GM18873 (cell line): ENCODE data around the gene PDYN.

Source experiments
- ATAC-seq: cut with Tn5 transposase; IDR thresholded peaks from one replicate; pipeline ENCODE4 v1.9.1; 2021; ENCODE audit warnings: mild to moderate bottlenecking, moderate library complexity, moderate number of reproducible peaks; ENCODE audit not compliant: unreplicated experiment, low FRiP score

Gene PDYN

GRCh38 chr20:1995531-1996310 lies 1.9 kb upstream of the PDYN start:
- no peak for ATAC-seq

DNA sequence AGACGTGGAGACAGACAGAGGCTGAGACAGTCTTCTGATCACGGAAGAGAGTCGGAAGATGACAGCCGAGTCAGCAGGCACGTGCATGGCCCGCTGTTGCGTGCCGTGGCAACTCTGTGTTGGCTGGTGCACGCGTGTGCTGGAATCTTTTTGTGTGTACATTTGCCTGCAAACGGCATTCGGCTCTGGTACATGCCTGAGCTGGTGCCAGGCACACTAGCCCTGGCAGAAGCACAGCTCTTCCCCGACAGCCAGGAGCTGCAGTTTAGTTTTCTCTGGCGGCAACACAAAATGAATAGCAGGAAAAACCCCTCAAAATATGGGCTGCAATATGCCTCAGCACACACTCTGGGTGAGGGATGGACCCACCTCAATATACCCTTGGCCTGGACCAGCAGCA lies 769 bp upstream of the PDYN start:
- no peak for ATAC-seq

- ATAC-seq, result no peak
These were observed 1.3 kb downstream of the PDYN start for GRCh38 chr20:1992359-1993110.

DNA sequence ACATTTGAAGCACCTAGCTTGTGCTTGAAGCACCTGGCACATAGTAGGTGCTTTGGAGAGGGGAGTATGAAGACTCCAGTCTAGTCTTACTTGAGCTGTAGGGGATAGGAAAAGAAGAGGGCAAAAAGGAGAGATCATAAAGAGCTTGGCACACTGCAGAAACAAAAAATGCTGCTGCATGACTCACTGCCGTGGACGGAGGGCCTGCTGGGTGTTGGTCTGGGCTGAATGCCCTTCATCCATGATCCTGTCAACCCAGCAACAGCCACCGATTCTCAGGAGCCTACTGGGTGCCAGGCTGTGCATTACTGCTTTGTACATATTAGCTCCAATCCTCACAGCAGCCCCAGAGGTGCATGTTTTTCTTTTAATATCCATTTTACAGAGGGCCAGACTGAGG lies 6.0 kb downstream of the PDYN start:
- ATAC-seq, result no peak

GRCh38 chr20:1983301-1983700 lies 10.6 kb downstream of the PDYN start:
- no peak for ATAC-seq

- no peak for ATAC-seq
These were observed 11.2 kb downstream of the PDYN start for GRCh38 chr20:1982686-1983085.

DNA sequence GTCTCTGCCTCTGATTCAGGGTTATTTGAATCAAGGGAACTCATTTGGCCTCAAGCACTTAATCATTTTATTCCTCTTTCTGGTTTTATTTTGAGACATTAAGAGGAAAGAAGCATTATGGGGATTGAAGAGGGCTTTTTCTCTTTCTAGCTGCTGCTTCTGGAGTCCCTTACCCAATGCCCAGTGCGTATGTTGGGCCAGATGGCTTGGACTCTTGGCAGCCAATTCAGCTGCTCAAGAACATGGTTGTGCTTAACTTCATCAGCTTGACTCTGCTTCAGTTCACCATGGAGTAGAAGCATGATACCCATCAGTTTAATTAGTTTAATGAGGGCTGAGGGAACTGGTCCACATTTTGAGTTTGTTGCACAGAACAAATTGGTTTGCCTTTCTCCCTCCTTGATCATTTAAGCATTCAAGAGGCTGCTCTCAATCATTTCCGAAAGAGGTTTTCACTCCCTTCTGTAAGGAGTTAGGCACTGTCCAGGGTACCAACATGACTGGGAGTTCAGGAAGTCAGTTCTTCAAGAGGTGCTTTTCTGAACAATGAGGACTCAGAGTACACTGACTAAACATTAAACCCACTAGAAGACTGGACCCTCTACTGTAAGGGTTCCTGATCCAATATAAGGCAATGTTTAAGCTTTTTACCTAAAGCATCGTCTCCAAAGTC lies 14.6 kb downstream of the PDYN start:
- no peak for ATAC-seq

- no peak for ATAC-seq
These were observed 18.6 kb downstream of the PDYN start for GRCh38 chr20:1975291-1975690.

DNA sequence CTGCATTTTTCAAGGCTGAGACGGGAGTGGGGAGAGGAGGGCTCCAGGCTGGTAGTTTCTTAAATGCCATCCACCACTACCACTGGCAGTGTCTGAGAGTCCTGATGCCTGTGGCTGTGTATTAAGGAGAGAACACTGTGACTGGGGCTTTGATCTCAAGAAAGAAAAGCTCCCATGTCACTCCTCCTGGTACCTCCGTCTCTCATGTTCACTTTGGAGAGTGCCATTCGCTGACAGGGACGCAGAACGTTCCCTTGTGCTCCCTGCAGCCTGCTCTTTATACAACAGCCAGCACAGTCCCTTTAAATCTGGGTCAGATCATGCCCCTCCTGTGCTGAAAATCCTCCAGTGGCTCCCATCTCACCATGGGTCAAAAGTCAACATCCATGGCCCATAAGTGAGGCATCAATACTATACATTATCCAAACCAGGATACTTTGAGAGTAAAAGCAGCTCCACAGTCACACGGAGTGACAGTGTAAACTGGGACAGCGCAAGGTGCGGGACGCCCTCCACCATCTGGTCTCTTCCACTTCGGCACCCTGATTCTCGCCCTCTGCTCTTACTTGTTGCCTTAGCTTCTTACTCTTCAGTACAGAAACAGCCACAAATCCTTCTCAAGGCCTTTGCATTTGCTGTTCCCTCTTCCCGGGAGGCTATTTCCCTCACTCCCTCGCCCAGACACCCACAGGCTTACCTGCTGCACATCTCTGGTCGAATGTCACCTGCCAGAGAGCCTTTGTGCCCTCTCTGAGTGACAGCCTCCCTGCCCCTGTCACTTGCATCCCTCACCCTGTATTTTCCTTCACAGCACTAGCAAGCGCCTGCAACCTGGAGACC lies 20.0 kb downstream of the PDYN start:
- ATAC-seq, result no peak

- ATAC-seq, result no peak
These were observed 21.8 kb downstream of the PDYN start for GRCh38 chr20:1971893-1972586.

DNA sequence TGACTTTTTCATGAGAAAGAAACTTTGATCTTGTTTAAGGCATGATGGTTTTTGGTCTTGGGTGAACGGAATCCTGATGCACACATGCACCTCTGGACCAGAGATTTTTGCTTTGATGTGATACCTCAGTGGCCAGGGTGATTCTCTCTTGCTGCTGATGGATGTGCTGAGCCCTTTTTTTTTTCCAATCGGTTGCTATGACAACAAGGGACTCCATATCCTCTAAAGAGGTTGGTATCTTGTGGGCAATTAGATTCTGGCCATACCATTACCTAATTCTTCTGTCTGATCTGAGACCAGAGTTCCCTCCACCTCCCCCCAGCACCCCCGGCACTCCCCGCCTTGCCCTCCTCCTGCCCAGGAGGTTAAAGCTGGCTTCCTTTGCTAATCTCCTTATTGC lies 24.9 kb downstream of the PDYN start:
- no peak for ATAC-seq

DNA sequence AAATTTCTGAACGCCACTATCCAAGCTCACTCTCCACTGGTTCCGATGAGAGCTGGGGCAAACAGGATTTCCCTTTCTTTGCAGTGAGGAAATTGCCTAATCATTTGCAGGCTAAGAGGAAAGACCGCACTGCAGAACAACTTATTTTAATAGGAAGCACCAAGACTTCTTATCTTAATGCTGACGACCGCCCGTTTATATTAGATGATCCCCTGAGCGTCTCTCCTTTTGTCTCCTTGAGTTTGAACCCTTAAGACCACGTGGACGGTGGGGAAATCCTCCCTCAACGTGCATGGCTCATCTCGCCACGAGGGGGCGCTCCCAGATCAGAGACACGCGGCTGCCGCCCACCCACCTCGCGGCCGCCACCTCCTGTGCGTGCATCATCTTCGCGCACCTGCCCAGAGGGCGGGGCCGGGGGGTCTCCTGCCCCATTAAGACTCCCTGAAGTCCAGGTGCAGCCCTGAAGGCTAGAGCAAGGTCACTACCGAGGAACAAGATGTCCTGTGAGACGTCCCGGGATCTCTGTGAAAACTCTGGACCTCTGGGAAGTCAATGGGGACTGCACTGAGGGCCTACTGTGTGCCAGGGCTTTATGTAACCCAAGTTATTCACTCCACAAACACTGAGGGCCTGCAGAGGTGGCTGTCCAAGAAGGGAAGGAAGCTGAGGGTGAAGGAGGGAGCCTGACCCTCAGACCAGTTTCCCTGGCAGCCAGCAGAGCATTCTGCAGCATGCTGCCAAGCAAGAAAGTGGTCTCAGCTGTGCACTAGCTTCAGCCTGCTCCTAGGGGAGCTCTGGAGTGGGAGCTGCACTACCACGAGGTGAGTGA lies 28.1 kb downstream of the PDYN start:
- no peak for ATAC-seq

GRCh38 chr20:1964659-1965405 lies 29.0 kb downstream of the PDYN start:
- no peak for ATAC-seq

DNA sequence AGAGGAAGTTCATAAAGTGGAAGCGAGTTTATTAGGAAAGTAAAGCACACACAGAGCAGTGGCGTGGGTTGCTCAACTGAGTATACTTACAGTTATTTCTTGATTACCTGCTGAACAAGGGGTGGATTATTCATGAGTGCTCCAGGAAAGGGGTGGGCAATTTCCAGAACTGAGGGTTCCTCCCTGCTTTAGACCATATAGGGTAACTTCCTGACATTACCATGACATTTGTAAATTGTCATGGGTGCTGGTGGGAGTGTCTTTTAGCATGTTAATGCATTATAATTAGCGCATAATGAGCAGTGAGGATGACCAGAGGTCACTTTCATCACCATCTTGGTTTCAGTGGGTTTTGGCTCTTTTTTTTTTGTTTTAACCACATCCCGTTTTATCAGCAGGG lies 29.8 kb downstream of the PDYN start:
- ATAC-seq, result no peak

- no peak for ATAC-seq
These were observed 32.5 kb downstream of the PDYN start for GRCh38 chr20:1961374-1961773.

GRCh38 chr20:1959156-1959555 lies 34.7 kb downstream of the PDYN start:
- ATAC-seq, result no peak

DNA sequence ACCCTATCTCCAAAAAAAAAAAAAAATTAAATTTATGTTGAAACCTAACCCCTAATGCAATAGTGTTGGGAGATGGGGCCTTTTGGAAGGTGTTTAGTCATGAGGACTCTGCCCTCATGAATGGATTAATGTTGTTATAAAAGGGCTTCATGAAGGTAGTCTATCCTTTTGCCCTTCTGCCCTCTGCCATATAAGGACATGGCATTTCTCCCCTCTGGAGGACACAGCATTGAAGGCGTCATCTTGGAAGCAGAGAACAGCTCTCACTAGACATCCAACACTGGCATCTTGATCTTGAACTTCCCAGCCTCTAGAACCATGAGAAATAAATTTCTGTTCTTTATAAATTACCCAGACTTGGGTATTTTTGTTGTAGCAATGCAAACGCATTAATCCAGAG lies 35.4 kb downstream of the PDYN start:
- no peak for ATAC-seq

DNA sequence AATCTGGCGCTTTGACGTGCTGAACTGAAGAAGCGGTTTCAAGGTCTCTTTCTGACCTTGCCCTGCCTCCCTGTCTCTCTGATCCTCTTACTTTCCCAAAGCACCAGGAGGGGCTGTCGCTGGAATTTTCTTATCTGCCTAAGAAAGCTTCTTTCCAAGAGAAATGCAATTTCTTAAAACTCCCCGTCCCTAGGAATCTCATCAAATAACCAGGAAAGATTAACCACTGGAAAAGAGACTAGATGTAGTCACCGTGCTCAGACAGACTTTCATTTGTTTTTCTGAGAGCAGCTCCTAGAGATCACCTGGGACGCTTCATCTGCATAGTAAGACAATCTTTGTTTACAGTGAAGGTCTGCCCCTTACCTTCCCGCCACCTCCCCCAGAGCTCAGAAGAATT lies 38.6 kb downstream of the PDYN start:
- no peak for ATAC-seq
